ENCODE measurements around the gene ZNF608. TPM values are rescaled to one million over a fixed set of nuclear protein-coding genes. Genes with fewer than 3 reads are reported as not detected.

ZNF608 gene
- total RNA-seq, 1 experiment from 2014 or later, result 5.6 TPM

- Histone ChIP-seq H3K36me3 (ENCODE audit: control insufficient read depth in 1 of 2, insufficient read depth in 2 of 2, low read length in 2 of 2) (no peaks in the 10 kb centered on the region), H3K4me3 (replicated peaks in 1 of 2; ENCODE audit: low read depth in 1 of 2, low read length in 2 of 2) (no peak overlapping the region), H3K9me2 (ENCODE audit: insufficient read depth) (no peaks in the 10 kb centered on the region), H2AFZ (ENCODE audit: low read depth, low read length, poor library complexity, severe bottlenecking) (no peak overlapping the region), H3K79me2 (ENCODE audit: insufficient read depth, low read length) (no peaks in the 10 kb centered on the region), H4K20me1 (ENCODE audit: insufficient read depth) (no peaks in the 10 kb centered on the region), H3K27ac (ENCODE audit: low read depth, low read length) (no peak overlapping the region), H3K9ac (ENCODE audit: low read length) (no peak overlapping the region), H3K4me2 (ENCODE audit: low read length) (no peak overlapping the region), H3K27me3 (ENCODE audit: insufficient read depth, low read length) (no peaks in the 10 kb centered on the region), H3K9me3 (ENCODE audit: control insufficient read depth in 1 of 2, insufficient read depth in 1 of 2, low read depth in 1 of 2, low read length in 2 of 2) (no peaks in the 10 kb centered on the region), H3K4me1 (ENCODE audit: control insufficient read depth in 1 of 2, insufficient read depth in 2 of 2, low read length in 2 of 2) (peaks cover 29 to 32% of the 10 kb centered on the region in 2 experiments)
- ATAC-seq (no peak), DNase-seq (ENCODE audit: low read depth, low spot score) (no peak)
- RAD21 ChIA-PET (ENCODE audit: low non-redundant PET in 1 of 2, low total read pairs in 2 of 2, uncharacterized antibody in 2 of 2, unreplicated experiment in 2 of 2), result no interaction called here
- intact Hi-C loops (cut with micrococcal nuclease), result no loop called here
- TF ChIP-seq JUND (IDR thresholded peaks at IDR 0.05) (no peak), CEBPB (IDR thresholded peaks at IDR 0.05; ENCODE audit: low read depth) (no peak), ZNF274 (IDR thresholded peaks at IDR 0.05; ENCODE audit: low read depth, low read length) (no peak), MAX (IDR thresholded peaks at IDR 0.05) (no peak), TCF7L2 (IDR thresholded peaks at IDR 0.05; ENCODE audit: borderline replicate concordance, extremely low read depth, insufficient read depth, insufficient read length) (no peak), ZFX (IDR thresholded peaks at IDR 0.05) (no peak), POLR2AphosphoS5 (IDR thresholded peaks at IDR 0.05; ENCODE audit: low read depth, low read length) (no peak), EGR1 (IDR thresholded peaks at IDR 0.05; ENCODE audit: low read depth) (no peak), SIN3A (IDR thresholded peaks at IDR 0.05; ENCODE audit: low read depth) (no peak), EZH2 (IDR thresholded peaks at IDR 0.05) (no peak), SP1 (IDR thresholded peaks at IDR 0.05; ENCODE audit: low read depth) (no peak), POLR2A (IDR thresholded peaks at IDR 0.05; ENCODE audit: borderline replicate concordance, extremely low read depth, insufficient read depth, insufficient read length) (no peak), REST (IDR thresholded peaks at IDR 0.05; ENCODE audit: low read depth) (no peak), YY1 (IDR thresholded peaks at IDR 0.05; ENCODE audit: extremely low read depth, insufficient replicate concordance, low read depth, low read length) (no peak), ZBTB33 (IDR thresholded peaks at IDR 0.05; ENCODE audit: extremely low read depth, insufficient replicate concordance, low read length) (no peak), CTCF (IDR thresholded peaks at IDR 0.05 in 2 of 3, conservative IDR thresholded peaks at IDR 0.05 in 1 of 3; ENCODE audit: borderline replicate concordance in 1 of 3, insufficient read depth in 1 of 3, low read depth in 2 of 3, low read length in 2 of 3) (no peak), ELF1 (IDR thresholded peaks at IDR 0.05; ENCODE audit: borderline replicate concordance, low read depth) (no peak), SRF (IDR thresholded peaks at IDR 0.05; ENCODE audit: low read depth) (no peak), EZH2phosphoT487 (IDR thresholded peaks at IDR 0.05; ENCODE audit: borderline replicate concordance) (no peak)
- POLR2A ChIA-PET, result interaction anchor here (1.4 kb wide), 1 partner anchor 12 kb away, joined by 3 read pairs; no protein-coding TSS in a partner anchor
- BruUV-seq (replicated peaks), result no TSS peak
- CTCF ChIA-PET, result no interaction called here
Observed at GRCh38 chr5:124736805-124737188, 9.6 kb downstream of the ZNF608 start.

Data from HCT116 (cell line).